Measurements from ENCODE around the gene PAPOLB. TPM values are rescaled to one million over a fixed set of nuclear protein-coding genes. Genes with fewer than 3 reads are reported as not detected.
A peak's percentile ranks its signal among the peaks of the same experiment; 100 is the strongest.

PAPOLB gene
- total RNA-seq, 1 experiment from 2014 or later, result not detected

GRCh38 chr7:4856336-4857057 is 5.3 kb downstream of the PAPOLB start:
- no peak overlapping the region for H3K4me3 ChIP-seq
- H3K27me3 ChIP-seq, result no peaks in the 10 kb centered on the region
- H3K36me3 ChIP-seq, result no peaks in the 10 kb centered on the region
- H3K9me3 ChIP-seq, result no peaks in the 10 kb centered on the region
- DNase-seq, result no peak

DNA sequence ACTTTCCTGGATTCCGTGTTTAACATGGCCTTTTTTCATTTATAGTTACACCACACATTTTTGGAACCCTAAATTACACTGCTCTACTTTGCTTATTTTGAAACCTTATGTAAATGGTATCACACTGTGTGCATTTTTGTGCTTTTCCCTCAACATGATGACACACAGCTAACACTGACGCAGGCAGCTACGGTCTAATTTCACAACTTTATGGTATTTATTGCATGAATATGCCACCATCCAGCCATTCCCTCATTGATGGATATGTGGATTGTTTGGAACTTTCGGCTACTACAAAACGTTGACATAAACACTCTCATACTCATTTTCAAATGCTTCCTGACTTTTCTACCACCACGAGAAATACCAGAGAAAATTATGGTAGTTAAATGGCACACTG is 6.9 kb downstream of the PAPOLB start:
- no peaks in the 10 kb centered on the region for H3K9me3 ChIP-seq
- H3K36me3 ChIP-seq, result no peaks in the 10 kb centered on the region
- DNase-seq, result no peak
- H3K27me3 ChIP-seq, result no peaks in the 10 kb centered on the region
- H3K4me3 ChIP-seq, result no peak overlapping the region

DNA sequence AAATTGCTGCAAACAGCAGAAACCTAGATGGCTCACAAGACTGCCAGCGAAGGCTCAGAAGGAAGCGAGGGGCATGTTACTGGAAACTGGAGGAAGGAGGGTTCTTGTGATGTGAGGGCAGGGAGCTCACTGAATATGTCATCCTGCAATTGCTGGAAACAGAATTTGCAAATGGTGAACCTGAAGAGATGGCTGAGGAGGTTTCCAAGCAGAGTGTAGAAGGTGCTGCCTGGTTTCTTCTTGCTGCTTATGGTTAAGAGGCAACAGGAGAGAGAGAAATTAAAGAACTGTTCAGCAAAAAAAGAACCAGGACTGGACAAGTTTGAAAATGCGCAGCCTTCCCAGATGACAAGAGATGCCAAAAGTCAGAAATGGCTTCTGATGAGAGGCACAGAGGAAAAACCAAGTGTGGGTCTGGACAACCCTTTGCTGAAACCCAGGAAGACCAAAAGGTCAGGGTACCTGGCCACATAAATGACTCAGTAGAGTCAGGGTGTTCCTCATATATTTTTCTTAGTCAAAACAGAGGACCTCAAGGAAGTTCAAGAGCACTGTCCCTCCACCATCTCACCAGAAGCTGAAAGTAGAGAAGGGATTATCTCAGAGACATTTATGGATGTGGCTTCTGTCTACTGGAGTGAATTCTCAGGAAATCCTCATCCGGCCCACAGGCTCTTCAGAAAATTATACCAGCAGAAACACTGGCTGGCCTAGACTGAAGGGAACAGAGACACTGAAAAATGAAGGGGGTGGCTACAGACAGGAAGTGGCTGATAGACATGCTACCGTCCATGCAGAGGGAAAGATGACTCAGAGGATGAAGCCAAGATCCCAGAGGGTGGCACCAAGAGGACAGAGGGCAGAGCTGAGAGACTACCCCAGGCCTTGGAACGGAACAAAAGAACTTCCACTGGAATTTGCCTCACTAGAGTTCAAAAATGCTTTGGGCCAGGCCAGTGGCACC is 10.1 kb downstream of the PAPOLB start:
- H3K27me3 ChIP-seq, result no peaks in the 10 kb centered on the region
- H3K9me3 ChIP-seq, result no peaks in the 10 kb centered on the region
- DNase-seq, result peak; percentile 14
- H3K4me3 ChIP-seq, result no peak overlapping the region
- H3K36me3 ChIP-seq, result no peaks in the 10 kb centered on the region

- H3K36me3 ChIP-seq, result no peaks in the 10 kb centered on the region
- no peaks in the 10 kb centered on the region for H3K27me3 ChIP-seq
- H3K9me3 ChIP-seq, result no peaks in the 10 kb centered on the region
- no peak for DNase-seq
- no peak overlapping the region for H3K4me3 ChIP-seq
Observed at GRCh38 chr7:4850262-4850795, 11.5 kb downstream of the PAPOLB start.

DNA sequence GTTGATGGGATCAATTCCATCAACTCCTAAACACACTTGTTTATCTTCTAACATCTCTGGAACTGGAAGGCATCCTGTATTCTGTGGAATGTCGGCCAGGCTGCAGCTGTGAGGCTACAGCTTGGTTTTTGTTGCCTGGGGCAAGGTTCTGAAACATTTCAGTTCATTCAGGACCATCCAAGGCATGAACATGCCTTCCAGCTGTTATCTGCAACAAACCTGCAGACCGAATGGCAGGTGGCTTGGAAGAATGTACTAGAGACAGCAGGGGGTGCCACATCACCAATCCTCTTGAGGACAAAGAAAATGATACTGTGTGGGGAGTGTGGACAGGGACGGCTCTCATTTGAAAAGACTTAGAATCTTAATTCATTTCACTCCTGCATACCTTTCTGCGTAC is 12.4 kb downstream of the PAPOLB start:
- DNase-seq, result no peak
- H3K27me3 ChIP-seq, result no peaks in the 10 kb centered on the region
- no peaks in the 10 kb centered on the region for H3K36me3 ChIP-seq
- H3K9me3 ChIP-seq, result no peaks in the 10 kb centered on the region
- no peak overlapping the region for H3K4me3 ChIP-seq

GRCh38 chr7:4845740-4846142 is 16.1 kb downstream of the PAPOLB start:
- Histone ChIP-seq H3K9me3 (no peaks in the 10 kb centered on the region), H3K4me3 (peak overlapping the region; percentile 25), H3K36me3 (no peaks in the 10 kb centered on the region), H3K27me3 (no peaks in the 10 kb centered on the region)
- peak; percentile 39 for DNase-seq

GRCh38 chr7:4842319-4843064 is 19.3 kb downstream of the PAPOLB start:
- no peak for DNase-seq
- H3K27me3 ChIP-seq, result no peaks in the 10 kb centered on the region

GRCh38 chr7:4841836-4842235 is 20.0 kb downstream of the PAPOLB start:
- no peak for DNase-seq
- Histone ChIP-seq H3K4me3 (no peak overlapping the region), H3K27me3 (no peaks in the 10 kb centered on the region), H3K36me3 (no peaks in the 10 kb centered on the region), H3K9me3 (no peaks in the 10 kb centered on the region)

More at GRCh38 chr7:4842319-4843064, 19.3 kb downstream of the PAPOLB start:
- no peaks in the 10 kb centered on the region for H3K36me3 ChIP-seq
- no peaks in the 10 kb centered on the region for H3K9me3 ChIP-seq
- H3K4me3 ChIP-seq, result no peak overlapping the region

DNA sequence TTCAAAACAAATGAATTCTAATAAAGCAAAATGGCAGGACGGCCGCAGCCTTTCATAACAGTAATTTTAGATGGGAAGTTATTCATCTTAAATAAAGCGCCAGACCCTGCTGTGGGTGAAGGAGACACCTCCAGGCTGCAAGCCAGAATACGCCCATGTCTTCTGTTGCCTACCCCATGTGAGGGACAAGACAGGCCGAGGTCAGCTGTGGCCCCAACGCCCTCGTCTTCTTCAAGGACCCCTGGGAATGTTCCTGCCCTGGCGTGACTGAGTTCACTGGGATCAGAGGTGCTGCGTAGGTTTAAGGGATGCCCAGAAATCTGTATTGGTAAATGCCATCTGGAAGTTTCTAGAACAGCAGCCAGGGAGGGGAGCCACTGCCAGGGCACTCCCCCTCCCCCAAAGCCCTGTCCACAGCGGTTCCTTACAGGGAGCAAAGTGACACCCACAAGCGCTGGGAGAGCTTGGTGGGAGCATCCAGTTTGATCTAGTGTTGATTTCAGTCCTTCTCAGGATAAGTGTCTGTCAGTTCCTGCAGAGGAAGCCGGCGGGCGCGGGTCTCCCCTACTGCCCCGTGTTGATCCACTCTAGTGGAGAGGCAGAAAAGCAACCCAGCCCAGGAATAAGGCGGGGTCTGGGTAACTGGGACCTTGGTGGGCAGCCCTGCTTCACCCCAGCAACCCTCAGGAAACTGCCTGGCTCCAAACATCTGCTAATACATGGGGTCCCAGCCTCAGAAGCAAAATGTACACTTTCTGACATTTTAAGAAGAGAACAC is 20.6 kb downstream of the PAPOLB start:
- no peak overlapping the region for H3K4me3 ChIP-seq
- H3K27me3 ChIP-seq, result no peaks in the 10 kb centered on the region
- H3K9me3 ChIP-seq, result no peaks in the 10 kb centered on the region
- H3K36me3 ChIP-seq, result no peaks in the 10 kb centered on the region
- DNase-seq, result no peak

DNA sequence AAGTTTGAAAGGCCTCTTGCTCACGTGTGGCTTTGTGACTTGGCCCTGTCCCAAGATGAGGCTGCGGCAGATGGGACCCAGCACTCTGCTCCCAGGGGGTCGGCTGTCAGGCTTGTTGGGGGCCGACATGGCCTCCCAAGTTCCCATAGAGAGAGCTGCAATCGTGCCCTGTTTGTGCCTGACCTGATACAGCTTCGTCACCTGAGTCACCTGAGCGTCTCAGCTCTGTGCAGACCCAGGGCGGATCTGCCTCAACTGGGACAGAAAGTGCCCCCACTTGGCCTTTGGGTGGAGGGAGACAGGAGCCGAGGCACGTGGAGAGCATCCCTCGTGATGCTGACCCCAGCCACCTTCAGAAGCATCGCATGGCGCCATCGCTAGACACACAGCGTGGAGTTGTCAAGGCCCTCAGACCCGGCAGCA is 21.7 kb downstream of the PAPOLB start:
- Histone ChIP-seq H3K4me3 (no peak overlapping the region), H3K27me3 (no peaks in the 10 kb centered on the region), H3K36me3 (no peaks in the 10 kb centered on the region), H3K9me3 (no peaks in the 10 kb centered on the region)
- DNase-seq, result no peak

DNA sequence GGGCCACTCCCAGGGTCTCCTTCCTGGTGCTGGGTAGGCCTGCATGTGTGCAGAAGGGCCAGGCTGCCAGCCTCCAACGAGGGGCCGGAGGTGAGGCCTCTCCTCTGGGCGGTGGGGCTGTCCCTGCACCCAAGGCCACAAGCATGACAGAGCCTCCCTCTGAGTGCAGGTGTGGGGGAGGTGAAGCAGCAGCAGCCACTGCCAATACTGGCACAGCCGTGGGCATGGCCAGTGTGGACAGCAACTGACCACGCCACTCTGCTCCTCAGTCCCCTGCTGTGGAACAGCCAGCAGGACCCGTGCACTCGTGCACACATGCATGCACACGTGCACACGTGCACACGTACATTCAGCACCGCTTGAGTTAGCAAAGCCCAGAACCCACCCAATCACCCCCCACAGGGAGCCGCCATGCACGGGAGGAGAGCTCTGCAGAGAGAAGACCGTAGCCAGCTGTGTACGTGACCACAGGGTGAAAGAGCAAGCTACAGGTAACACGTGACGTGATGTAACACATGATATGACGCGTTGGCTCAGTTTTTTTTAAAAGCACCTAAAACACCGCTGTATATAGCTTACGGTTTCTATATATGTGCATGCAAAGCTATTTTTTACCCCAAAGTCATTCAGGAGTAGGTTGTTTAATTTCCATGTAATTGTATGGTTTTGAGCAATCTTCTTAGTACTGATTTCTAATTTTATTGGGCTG is 23.1 kb downstream of the PAPOLB start:
- Histone ChIP-seq H3K9me3 (no peaks in the 10 kb centered on the region), H3K4me3 (no peak overlapping the region), H3K27me3 (no peaks in the 10 kb centered on the region), H3K36me3 (no peaks in the 10 kb centered on the region)
- no peak for DNase-seq

GRCh38 chr7:4837803-4838625 is 23.8 kb downstream of the PAPOLB start:
- Histone ChIP-seq H3K9me3 (no peaks in the 10 kb centered on the region), H3K4me3 (no peak overlapping the region), H3K27me3 (no peaks in the 10 kb centered on the region), H3K36me3 (no peaks in the 10 kb centered on the region)
- no peak for DNase-seq

DNA sequence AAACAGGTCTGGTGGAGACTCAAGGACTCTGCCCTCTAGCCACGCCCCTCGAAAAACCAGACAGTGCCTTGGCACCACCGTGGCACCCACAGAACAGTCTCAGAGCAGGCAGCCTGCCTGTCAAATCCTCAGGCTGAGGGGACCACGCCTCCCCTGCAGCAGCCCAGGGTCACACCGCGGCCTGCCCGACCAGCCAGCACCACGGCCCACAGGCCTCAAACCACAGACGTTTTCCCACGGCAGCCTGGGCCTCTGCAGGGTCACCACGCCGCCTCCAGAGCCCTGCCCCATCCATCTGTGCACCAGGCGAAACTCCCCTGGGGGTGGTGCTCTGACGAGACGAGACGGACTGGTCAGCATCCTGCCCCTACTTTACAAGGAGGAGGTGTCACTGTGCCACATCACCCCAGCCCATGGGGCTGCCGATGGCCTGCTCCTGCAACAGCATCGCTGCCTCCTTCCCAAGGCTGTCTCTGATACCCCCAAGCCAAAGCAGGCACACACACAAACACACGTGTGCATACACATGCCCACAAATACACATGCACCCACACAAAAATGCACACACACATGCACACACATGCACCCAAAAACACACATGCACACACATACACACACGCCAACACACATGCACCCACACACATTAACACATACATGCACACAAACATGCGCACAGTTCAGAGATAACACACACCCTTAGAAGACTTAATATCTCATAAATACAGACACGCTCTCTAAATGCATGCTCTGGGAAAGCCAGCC is 24.6 kb downstream of the PAPOLB start:
- DNase-seq, result no peak
- Histone ChIP-seq H3K27me3 (no peaks in the 10 kb centered on the region), H3K4me3 (no peak overlapping the region), H3K9me3 (no peaks in the 10 kb centered on the region), H3K36me3 (no peaks in the 10 kb centered on the region)

DNA sequence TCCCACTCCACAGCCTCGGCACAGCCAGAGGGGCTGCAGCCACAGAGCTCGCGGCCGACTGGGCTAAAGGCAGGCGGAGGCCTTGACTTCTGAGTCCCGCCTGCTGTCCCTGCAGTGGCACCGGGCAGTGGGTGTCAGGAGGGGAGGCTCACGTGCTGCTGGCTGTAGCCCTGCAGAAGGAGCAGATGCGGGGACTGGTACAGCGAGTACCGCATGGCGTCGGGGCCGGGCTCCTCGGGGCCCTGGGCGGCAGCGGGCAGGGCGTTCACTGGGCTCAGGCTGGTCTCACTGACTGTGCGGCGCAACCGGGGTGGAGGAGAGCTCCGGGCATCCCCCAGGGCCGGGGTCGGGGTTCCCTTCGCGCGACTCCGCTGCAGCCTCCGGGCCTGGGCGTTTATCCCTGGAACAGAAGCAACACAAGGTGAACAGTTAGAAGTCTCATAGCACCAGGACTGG is 25.6 kb downstream of the PAPOLB start:
- no peak for DNase-seq
- Histone ChIP-seq H3K9me3 (no peaks in the 10 kb centered on the region), H3K4me3 (no peak overlapping the region), H3K27me3 (no peaks in the 10 kb centered on the region), H3K36me3 (no peaks in the 10 kb centered on the region)
